ENCODE measurements around the gene KLHDC7A.
"Not testable (repeated sequence)": the region's sequence is repeated elsewhere in the genome, so short reads cannot be mapped to it uniquely, and the experiment has no call there.

KLHDC7A gene
- total RNA-seq, result 0 reads per million in 2 donors

GRCh38 chr1:18480315-18481189, at the start of gene KLHDC7A:
Gene KLHDC7A (plus strand): TSS chr1:18480930. CDS start chr1:18480982, 52 bp downstream.
- DNase-seq, result no peak

- no peak for DNase-seq
Observed at GRCh38 chr1:18434041-18434440, 46.7 kb upstream of the KLHDC7A start.

GRCh38 chr1:18440385-18441226, 40.1 kb upstream of the KLHDC7A start:
- DNase-seq, result no peak

DNA sequence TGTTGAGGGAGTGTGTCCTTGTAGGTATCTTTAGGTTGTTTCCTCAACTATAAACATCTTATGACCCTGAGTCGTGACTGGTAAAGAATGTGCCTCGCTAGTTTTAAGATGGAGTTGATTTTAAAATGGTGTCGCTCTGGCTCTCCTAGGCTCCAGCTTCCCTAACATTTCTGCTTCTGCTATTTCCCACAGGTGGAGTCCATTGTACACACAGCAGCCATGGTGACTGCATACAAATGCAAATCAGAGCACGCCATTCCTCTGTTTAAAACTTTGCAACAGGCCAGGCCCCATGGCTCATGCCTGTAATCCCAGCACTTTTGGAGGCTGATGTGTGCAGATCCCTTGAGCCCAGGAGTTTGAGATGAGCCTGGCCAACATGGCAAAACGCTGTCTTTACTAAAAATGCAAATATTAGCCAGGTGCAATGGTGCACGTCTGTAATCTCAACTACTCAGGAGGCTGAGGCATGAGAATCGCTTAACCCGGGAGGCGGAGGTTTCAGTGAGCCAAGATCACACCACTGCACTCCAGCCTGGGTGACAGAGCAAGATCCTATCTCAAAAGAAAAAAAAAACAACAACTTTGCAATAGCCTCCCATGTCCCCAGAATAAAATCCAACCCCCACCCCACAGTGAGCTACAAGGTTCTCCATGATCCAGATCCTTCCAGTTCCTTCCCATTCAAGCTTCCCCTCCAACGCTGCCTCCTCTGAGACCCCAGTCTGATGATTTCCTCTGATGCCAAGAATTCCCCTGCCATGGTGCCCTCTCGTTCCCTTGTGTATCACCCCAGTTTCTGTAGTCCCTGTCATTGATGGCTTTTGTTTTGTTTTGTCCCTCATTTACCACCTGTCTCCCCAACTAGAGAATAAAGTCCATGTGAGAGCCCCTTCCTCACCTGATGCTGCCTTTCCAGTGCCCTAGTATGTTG, 36.9 kb upstream of the KLHDC7A start:
- DNase-seq, result no peak

GRCh38 chr1:18444563-18444962, 36.2 kb upstream of the KLHDC7A start:
- no peak for DNase-seq

DNA sequence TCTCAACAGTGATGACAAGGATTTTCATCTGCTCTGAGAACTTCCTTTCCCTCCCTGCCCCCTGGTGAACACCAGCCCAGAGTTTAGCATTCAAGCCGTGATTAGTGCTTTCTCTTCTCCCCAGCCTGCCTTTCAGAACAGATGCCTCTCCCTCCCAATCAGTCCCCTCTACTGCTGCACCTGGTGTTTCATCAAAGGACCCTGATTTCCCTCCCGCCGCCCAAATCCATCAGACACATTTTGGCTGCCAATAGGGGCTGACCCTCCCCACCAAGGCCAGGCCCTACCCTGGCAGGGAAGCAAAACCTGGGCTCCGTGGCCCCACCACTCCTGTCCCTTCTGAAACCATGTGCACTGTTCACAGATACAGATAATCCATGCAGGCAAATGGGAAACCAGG, 34.0 kb upstream of the KLHDC7A start:
- no peak for DNase-seq

GRCh38 chr1:18447509-18448220, 33.1 kb upstream of the KLHDC7A start:
- no peak for DNase-seq

GRCh38 chr1:18448889-18449288, 31.8 kb upstream of the KLHDC7A start:
- DNase-seq, result no peak

DNA sequence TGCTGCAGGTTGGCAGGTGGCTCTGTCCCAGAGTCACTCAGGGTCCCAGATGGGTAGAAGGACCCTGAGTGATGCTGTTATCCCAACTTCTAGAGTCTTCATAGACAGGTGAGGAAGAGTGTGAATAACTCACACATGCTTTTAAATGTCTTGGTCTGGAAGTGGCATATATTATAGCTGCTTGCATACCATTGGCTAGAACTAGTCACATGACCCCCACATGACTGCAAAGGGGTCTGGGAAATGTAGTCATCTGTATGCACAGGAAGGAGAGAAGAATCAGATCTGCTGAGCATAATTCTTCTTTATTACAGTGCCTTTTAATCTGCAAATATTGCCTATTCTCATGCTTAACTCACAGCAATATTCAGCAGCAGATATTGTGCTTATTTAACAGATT, 28.2 kb upstream of the KLHDC7A start:
- no peak for DNase-seq

DNA sequence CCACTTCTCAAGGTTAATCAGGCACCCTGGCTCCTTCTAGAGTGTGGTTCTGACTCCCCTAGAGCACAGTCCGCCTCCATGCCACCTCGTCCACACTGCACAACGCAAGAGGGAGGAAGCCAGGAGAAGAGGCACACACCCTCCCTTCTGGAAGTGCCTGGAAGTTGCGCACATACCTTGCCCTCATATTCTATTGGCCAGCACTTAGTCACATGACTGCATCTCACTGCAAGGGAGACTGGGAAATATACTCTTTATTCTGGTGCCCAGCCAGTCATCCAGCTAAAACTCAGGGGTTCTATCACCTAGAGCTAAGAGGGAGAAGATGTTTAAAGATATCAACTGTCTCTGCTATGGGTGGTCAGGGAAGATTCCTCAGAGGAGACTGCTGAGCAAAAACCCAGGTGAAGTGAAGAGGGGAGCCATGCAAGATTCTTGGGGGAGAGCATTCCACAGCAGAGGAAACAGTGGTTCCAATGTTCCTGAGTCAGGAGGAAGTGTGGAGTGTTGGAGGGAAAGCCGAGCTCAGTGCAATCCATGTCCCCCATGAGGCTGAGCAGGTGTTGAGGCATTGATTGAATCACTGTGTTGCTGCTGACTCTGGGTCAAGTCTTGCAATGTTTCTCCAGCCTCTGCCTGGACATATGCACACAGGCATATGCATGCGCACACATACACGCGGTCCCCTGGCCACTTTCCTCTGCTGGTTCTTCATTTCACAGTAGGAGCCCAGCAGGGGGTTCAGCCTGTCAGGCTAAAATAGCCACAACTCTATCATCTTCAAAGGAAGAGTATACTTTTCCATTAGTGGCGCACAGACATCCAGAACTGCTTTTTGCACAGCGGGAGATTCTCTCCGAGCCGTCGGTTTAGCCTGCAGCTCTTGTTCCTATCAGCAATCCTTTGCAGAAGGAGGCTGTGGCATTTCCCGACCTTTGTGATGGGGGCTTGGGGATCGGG, 22.3 kb upstream of the KLHDC7A start:
- no peak for DNase-seq

DNA sequence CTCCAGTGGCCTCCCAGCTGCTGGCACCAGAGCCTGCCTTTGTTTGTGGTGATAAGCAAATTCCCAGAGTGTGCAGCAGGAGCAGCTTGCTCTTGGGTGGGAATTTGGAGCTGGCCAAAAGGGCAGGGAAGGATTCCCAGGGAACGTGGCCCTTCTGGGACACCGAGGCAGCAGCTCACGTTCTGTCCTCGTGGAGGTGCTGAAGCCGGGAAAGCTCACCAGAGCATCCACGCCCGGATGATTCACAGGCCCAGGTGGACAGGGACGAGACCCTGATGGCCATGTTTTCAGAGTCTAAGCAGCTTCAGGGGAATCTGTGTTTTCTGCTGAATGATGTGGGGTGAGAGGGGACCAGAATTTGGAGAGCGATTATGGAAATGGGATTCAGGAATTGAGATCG, 19.1 kb upstream of the KLHDC7A start:
- DNase-seq, result no peak

DNA sequence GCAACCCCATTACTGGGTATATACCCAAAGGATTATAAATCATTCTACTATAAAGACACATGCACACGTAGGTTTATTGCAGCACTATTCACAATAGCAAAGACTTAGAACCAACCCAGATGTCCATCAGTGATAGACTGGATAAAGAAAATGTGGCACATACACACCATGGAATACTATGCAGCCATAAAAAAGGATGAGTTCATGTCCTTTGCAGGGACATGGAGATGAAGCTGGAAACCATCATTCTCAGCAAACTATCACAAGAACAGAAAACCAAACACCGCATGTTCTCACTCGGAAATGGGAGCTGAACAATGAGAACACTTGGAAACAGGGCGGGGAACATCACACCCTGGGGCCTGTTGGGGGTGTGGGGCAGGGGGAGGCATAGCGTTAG, 18.2 kb upstream of the KLHDC7A start:
- DNase-seq, result not testable (repeated sequence)

GRCh38 chr1:18463063-18463462, 17.7 kb upstream of the KLHDC7A start:
- no peak for DNase-seq

DNA sequence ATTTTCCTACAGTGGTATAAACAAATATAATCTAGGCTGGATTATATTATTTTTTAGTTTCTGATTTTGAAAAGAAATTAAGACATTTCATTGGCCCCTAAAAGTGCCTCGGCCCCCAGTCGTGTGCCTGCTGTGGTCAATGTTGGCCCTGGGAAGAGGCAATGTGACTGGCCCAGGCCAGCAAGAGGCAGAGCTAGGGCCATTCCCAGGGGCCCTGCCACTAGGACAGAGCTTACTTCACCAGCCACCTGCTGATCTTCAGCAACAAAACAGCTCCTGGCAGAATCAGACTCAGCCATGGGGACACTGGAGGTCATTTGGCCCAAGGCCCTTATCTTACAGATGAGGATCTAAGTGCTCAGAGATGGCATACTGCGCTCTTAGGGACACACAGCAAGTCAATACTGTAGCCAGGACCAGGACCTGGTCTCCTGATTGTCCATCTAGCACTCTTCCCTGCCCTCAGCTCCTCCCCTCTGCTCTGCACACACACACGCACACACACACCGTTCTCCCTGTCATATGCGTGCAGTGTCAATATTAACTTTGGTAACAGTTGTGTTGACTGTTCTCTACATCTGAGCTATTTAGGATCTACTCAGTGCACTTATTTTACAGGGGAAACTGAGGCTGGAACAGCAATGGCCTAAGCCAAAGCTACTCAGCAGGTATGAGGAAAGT, 16.6 kb upstream of the KLHDC7A start:
- no peak for DNase-seq

- DNase-seq, result no peak
Observed at GRCh38 chr1:18464665-18465050, 16.1 kb upstream of the KLHDC7A start.

DNA sequence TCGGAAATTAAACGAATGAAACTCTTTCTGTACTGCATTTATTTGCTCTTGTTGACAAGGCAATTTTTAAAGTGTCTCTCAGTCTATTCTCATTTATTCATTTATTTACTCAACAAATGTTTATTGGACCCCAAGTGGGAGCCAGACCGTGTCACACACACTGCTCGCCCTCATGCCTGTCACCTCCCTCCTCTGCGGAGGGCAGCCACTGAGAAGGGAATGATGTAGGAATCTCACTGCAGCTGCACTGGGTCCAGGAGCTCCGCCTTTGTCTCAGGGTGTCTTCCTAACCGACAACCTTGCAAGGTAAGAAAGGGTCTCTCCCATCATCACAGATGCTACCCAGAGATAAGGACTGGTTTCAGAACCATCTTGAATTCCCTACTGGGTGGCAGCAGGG, 14.1 kb upstream of the KLHDC7A start:
- no peak for DNase-seq

DNA sequence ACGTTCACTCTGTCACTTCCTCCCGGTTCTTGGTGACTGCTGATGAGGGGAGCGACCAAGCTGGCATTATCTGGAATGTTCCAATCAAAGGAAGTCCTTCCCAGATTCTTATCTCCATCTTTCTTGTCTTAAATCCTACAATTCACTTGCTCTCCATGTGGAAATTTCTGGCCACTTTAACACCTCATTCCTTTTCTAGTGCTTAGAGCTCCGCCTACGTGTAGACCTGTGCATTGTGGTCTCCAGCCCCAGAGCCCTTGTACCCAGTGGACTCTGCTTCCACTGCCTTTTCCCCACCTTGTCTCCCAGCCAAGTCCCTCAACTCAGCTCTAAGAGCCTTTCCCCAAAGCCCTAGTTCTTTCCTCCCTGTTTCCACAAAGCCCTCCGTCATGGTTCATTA, 12.2 kb upstream of the KLHDC7A start:
- DNase-seq, result no peak

GRCh38 chr1:18469514-18469913, 11.2 kb upstream of the KLHDC7A start:
- no peak for DNase-seq

DNA sequence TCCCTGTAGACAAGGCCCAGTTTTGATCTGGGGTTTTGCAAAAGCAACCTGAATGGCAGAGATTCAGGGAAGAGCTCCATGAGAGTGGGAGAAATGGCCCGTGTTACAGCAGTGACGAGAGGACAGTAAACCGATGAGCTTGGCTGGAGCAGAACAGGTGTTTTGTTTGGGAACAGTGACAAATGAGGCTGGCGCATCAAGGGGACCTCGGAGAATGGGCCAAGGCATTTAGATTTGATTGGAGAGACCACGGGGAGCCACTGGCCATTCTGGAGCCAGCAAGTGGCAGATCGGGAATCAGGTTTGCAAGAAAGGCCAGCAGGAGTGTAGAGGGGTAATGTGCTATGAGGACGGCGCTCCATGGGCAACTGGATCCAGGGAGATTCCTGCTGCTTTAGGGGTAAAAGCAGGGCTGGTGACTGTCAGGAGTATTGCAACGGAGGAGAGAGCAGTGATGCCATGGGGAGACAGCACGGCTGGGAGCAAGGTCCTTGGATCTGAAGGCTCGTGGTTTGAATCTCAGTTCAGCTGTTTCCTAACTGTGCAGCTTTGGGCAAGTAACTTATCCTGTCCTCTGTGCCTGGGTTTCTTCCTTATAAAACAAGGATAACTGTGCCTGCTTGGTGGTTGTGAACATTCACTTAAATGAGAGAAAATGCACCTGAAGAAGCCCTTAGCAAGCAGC, 9.9 kb upstream of the KLHDC7A start:
- DNase-seq, result no peak

Measured in T-helper 9 cell (primary cell).